Measurements from ENCODE around the gene CCDC197.
A peak's percentile ranks its signal among the peaks of the same experiment; 100 is the strongest.

CCDC197 gene

DNA sequence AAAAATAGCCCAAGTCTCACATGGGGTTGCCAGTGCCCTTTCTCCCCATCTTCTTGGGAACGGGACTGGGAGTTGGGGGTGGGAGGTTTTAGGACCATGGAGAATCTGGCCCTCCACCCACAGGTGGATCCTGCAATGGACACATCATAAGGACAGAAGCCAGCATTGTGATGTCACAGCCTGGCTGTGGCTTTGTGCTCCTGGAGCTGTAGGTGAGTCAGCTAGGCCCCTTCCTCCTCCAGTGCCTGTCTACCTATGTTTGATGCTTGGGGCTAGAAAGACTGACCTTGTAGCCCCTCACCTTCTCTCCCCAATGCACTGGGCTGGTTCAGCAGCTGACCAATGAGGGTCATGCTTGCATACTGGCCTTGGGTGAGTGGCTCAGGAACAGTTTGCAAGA lies at the start of gene CCDC197:
Gene CCDC197, plus strand, starts transcription at position 220 of the 400 bp plus-strand sequence. CDS start 831 bp downstream, outside the sequence.
- DNase-seq: no peak

DNA sequence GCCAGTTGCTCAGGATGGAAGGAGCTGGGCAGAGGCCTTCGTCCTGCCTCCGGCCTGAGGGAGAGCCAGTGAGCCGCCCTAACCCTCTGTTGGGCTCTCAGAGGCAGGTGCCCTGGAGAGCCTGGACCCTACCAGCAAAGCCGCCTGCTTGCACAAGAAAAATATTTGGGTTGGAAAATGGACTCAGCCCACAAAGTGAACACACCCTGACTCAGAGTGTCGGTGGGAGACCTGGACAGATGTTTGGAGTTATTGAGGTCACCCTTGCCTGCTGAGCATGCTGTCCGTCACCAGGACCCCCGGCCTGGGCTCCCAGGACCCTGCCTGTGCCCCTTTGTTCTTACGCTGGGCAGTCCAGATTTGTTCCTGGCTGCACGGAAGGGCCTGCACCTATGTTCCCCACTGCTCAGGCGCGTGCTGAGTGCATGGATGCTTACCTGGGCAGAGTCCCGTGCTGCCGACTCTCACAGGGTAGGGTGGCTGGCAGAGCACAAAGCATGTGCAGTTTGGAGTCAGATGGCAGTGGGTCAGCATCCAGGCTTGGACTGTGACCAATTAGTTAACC lies 47.5 kb upstream of the CCDC197 start:
- DNase-seq: no peak

- DNase-seq: no peak
These were observed 46.0 kb upstream of the CCDC197 start for GRCh38 chr14:93950948-93951634.

- no peak for DNase-seq
These were observed 45.2 kb upstream of the CCDC197 start for GRCh38 chr14:93951635-93952540.

- DNase-seq: no peak
These were observed 44.3 kb upstream of the CCDC197 start for GRCh38 chr14:93952829-93953228.

DNA sequence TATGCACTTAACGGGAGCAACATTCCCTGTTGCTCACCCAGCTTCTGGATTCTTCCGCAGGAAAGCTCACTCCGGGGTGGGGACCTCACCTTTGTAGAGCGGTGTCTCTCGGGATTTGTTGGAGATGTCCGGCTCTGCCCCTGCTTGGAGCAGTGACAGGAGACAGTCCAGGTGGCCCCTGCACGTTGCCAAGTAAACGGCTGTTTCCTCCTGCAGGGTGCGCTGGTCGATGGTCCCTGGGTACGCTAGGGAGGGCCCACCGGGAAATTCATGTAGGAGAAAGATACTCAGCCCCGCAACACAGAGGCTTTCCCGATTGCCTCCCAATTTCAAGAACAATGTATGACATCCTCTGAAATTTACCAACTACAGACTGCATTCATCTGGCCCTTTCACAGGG lies 43.8 kb upstream of the CCDC197 start:
- peak; percentile 64 to 72 for DNase-seq

DNA sequence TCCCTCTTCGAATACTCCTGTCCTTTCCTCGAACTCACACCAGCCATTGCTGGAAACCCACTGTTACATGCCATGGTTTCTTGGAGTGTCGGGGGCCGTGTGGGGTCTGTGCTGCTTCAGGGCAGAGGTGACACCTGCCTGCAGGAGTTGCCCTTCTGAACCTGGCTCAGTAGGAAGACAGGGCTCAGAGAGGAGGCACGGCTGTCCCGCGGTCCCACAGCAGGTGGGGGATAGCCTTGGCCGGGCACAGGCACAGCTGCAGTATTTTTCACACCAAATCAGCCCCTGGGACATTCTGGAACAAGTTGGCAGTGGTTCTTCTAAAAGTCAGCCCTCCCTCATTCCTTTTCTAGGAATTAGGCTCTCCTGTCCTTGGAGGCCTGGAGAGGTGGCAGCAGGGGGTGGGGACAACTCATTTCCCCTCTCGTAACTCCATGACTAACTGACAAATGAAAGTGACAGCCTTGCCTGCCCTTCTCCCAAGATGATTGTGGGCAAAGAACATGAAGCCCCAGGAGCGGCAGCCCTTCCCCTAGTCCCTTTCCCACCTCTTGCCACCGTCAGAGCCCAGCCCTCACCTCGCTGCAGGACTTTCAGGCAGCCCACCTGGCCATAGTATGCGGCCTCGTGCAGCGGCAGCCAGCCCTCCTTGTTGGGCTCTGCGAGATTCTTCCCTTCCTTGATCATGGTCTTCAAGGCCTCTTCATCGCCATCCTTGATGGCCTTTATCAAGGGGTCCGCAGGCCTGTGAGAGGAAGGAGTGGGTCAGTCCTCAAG lies 43.2 kb upstream of the CCDC197 start:
- no peak for DNase-seq

DNA sequence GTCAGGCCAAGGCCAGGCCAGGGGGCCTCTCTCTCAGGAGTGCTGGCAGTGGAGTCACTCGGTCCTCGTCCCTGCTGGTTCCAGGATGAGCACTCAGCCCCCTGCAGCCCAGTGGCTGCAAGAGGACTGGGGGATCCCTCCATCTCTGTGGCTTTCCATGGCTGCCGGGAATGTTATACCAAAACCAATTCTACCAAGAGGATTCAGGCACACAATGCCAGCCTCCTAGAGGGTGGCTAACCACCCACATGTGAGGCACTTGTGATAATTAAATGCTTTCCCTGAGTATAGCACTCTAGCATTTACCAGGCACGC lies 42.6 kb upstream of the CCDC197 start:
- DNase-seq: no peak

DNA sequence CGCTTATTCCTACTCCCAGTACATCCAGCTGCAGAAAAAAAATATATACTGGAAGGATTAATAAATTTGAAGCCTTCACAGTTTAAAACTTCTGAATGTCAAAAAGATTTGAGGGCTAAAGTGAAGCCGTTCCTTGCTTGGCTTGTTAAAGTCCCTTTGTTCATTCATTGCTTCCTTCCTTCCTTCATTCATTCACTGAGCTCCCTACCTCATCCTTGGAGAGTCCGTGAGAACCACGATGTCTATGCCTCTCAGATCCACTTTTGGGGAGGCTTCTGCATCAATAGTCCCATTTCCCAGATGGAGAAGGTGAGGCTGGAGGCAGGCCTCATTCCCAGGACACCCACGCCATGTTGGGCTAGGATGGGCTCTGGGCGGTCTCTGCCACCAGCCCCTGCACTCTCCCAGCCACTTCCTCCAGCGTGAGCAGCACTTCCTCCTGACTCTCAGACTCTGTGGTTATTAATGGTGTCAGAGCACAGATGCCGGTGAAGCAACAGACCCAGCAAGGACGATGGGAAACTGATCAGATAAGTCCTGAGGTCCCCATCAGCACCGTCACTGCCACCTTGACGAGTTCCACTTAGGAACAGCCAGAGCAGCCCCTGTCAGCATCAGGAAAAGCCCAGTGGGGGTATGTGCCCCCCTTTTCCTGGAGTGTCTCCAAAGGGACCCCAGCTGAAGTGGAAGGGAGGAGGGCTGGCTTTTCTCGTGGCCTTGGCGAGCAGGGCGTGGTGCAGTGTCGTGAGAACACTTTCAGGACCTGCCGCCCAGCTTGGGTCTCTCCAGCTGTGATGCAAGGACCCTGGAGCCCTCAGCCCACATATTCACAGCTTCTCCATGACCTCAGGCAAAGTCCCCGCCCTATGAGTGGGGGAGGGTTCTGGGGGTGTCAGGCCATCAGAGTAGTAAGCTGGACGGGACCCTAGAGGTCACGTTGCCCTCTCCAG lies 41.9 kb upstream of the CCDC197 start:
- no peak for DNase-seq

- no peak for DNase-seq
These were observed 41.1 kb upstream of the CCDC197 start for GRCh38 chr14:93955850-93956481.

DNA sequence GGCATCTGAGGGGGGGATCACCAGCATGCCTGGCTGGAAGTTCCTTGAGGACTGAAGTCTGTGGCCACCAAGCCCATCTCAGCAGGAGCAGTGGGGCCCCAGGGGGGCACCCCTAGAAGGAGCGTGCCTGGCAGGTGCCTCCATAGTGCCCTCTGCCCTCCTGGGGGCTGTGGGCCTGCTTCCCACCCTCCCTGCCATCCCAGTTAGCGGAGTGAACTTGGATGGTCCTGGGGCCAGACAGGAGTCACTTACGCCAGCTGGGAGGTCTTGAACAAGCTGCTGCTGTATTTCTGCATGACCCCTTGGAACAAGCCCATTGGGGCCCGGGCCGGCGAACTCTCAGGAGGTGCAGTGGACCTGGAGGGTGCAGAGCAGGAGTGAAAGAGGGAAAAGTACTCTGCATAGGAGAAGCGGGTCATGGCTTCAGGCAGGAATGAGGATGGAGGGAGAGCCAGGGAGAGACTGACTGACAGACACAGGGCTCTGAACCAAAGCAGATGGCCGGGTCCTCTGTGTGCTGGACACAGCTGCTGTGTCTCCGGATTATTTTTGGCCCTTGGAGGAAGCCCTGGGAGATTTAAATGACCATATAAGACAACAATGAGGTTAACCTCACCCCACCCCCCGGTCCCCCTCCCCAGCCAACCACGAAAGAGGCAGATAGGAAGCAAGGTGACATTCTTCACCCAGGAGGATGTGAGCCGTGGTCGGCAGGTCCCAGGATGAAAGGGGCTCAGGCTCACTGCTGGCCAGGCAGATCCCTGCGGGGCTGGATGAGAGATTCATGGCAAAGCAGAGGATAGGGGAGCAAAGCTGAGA lies 40.4 kb upstream of the CCDC197 start:
- peak; percentile 52 to 83 for DNase-seq

GRCh38 chr14:93957333-93957710 lies 39.8 kb upstream of the CCDC197 start:
- DNase-seq: no peak

- no peak for DNase-seq
These were observed 39.1 kb upstream of the CCDC197 start for GRCh38 chr14:93957751-93958566.

DNA sequence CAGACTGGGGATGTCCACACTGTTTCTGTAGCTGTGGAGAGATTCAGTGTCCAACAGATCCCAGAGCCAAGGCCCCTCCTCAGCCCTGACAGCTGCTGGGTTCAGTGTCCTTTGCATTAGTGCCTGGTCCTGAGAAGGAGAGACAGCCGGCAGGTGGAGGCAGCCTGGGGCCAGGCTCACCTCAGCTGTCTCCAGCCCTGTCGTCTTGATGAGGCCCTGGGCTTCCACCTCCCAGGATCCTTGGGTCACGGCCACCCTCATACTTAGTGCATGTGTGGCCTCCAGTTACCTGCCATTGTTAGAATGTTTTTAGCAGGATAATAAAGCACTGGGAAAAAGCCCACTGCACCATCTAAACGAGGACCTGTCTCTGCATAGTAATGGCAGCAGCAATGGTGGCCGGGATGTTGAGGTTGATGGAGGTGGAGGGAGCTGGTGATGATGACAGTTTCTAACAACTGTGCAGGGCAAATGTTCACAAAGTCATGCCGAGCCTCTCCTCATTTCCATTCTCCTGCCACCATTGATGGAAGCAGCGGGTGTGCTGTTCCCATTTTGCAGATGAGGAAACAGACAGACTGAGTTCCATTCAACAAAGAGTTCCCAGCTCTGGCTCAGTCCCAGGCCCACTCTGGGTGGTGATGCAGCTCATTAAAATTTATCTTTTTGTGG lies 38.4 kb upstream of the CCDC197 start:
- no peak for DNase-seq

DNA sequence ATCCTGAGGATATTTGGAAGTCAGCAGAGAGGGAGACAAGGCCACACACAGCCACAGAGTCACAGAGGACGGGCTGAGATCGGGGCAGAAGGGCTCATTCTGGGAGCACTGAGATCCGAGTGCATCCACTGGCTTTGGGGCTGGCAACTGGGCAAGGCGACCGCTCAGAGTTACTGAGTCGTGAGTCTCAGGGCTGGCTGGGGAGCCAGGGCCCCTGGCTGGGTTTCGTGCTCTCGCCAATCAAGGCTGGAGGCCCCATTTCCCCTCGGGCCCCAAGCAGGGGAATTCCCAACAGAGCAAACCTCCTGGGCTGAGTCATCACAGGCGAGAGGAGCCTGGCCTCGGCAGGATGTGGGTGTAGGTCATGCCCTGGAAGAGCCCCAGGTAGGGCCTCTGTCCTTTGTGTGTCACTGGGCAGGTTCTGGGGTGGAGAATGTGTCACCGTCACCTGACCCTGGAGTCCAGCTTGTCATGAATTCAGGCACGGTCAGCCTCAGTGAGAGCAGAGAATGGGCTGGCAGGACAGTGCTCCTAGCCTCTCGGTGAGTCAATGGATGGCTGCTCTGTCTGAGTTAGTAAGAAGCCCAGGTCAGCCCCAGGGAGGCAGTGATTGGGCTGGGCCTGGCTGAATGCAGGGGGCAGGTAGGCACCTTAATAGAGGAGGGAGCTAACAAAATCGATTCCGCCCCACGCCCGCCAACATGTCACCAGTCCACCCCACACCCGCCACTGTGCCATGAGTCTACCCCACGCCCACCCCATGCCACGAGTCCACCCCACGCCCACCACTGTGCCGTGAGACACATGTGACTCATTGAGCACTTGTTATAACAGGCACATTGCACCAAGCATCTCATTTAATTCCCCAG lies 37.6 kb upstream of the CCDC197 start:
- no peak for DNase-seq

DNA sequence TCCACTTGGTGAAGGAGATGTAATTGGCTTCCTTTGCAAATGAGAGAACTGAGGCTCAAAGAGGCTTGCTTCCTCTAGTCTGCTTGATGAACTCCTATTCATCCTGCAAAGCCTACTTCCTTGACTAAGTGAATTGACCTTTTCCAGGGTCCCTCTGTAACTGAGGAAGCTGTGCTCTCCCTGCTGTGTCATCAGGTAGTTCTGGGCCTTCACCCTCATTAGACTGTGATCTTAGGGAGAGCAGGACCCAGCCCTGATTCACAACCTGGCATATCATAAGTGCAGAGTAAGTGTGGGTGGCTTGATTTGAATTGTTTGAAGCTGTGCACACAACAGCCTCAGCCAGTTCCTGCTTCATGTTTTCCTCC lies 37.0 kb upstream of the CCDC197 start:
- no peak for DNase-seq

DNA sequence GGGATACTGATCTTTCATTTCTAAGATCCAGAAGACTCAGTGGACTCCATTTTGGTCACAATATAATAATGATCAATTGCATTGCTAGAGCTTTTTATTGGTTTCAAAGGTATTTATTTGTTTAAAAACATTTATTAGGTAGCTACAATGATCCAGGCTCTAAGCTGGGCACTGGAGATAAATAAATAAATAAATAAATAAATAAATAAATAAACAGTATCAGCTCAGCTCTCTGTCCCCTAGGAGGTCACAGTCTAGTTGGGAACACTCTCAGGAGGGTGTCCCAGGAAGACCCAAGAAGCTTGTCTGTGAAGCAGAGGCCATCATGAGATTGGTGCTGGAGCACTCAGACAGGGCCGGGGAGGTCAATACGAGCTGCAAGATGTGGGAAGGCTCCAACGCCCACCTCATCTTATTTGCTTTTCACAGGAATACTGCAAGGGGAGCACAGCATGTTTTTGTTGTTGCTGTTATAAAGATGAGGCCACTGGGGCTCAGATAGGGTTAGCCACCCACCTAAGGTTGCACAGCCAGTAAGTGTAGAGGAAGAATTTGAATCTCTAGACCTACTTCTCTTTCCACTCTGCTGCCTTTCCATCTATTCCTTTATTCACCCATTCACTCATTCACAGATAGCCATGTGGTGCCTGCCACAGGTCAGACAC lies 36.2 kb upstream of the CCDC197 start:
- DNase-seq: no peak

DNA sequence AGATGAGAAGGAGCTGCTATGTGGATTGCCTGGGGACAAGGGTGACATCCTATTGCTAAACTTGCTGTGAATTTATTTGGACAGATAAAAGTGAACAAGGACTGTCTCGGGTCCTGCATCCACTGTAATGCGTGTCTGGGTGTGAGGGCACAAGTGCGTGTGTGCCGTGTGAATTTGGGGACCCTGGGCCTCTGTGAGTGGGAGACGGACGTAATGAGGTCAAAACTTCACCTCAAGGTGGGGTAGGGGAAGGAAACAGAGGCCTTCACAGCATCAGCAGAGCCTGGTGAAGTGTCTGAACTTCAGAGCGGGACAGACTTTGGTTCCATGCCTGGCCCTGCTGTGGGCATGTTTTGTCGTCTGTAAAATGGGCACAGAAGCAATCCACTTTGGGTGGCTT lies 35.5 kb upstream of the CCDC197 start:
- no peak for DNase-seq
